NCI-H526 treated with DMSO at 0.1 percent for 48 hours (cell line): ENCODE data around the gene SFT2D1.
A peak's percentile ranks its signal among the peaks of the same experiment; 100 is the strongest.
"Not testable (repeated sequence)": the region's sequence is repeated elsewhere in the genome, so short reads cannot be mapped to it uniquely, and the experiment has no call there.

Experiments used
- DNase-seq: peaks from one replicate; lab custom pipeline; 2025; lab: John Stamatoyannopoulos, UW

The SFT2D1 gene

GRCh38 chr6:166342349-166343149, at the start of gene SFT2D1:
SFT2D1 (minus strand) TSS chr6:166342545; CDS start chr6:166342481, 64 bp downstream.
- peak; percentile 40 for DNase-seq

GRCh38 chr6:166389119-166389518, 46.8 kb upstream of the SFT2D1 start:
- no peak for DNase-seq

GRCh38 chr6:166388290-166389004, 46.1 kb upstream of the SFT2D1 start:
- DNase-seq = no peak

- DNase-seq = no peak
Observed at GRCh38 chr6:166387642-166388289, 45.4 kb upstream of the SFT2D1 start.

- not testable (repeated sequence) for DNase-seq
Observed at GRCh38 chr6:166387098-166387497, 44.8 kb upstream of the SFT2D1 start.

GRCh38 chr6:166386111-166386510, 43.8 kb upstream of the SFT2D1 start:
- DNase-seq = no peak

- DNase-seq = not testable (repeated sequence)
Observed at GRCh38 chr6:166383802-166384363, 41.5 kb upstream of the SFT2D1 start.

GRCh38 chr6:166382933-166383801, 40.8 kb upstream of the SFT2D1 start, which contains the start of gene MPC1:
MPC1 (minus strand) TSS chr6:166382940; CDS start chr6:166382876, 64 bp downstream.
- DNase-seq = peak; percentile 92

GRCh38 chr6:166382500-166382932, 40.2 kb upstream of the SFT2D1 start:
- DNase-seq = no peak

GRCh38 chr6:166381733-166382499, 39.6 kb upstream of the SFT2D1 start:
- peak; percentile 66 for DNase-seq

GRCh38 chr6:166381381-166381732, 39.0 kb upstream of the SFT2D1 start:
- peak; percentile 59 for DNase-seq

GRCh38 chr6:166379800-166380199, 37.5 kb upstream of the SFT2D1 start:
- no peak for DNase-seq

- no peak for DNase-seq
Observed at GRCh38 chr6:166379103-166379586, 36.8 kb upstream of the SFT2D1 start.

GRCh38 chr6:166377721-166378120, 35.4 kb upstream of the SFT2D1 start:
- DNase-seq = no peak

GRCh38 chr6:166375013-166375412, 32.7 kb upstream of the SFT2D1 start:
- no peak for DNase-seq

GRCh38 chr6:166370489-166370888, 28.1 kb upstream of the SFT2D1 start:
- DNase-seq = no peak

GRCh38 chr6:166369782-166370181, 27.4 kb upstream of the SFT2D1 start:
- DNase-seq = no peak

- no peak for DNase-seq
Observed at GRCh38 chr6:166366921-166367320, 24.6 kb upstream of the SFT2D1 start.

- DNase-seq = no peak
Observed at GRCh38 chr6:166365806-166366205, 23.5 kb upstream of the SFT2D1 start.

- DNase-seq = no peak
Observed at GRCh38 chr6:166365221-166365620, 22.9 kb upstream of the SFT2D1 start.
